Memory B cell (primary cell): ENCODE results near the gene SNTG2.

ENCODE experiments used
- ATAC-seq: fragments of 150-1000 bp; cut with Tn5 transposase; 2 replicates; pipeline ENCODE4 v1.10.0; 2021; ENCODE audit warnings: low read depth, mild to moderate bottlenecking, moderate library complexity
- DNase-seq, 2 donors: peaks; one replicate each; pipeline ENCODE4 v3.0.0; 2022; ENCODE audit warnings: low spot score in 2 of 2
- H3K27ac Mint-ChIP-seq: one replicate; pipeline ENCODE4 v1.8.0; 2022; ENCODE audit warnings: mild to moderate bottlenecking, moderate library complexity, mixed read lengths
- H3K27me3 Mint-ChIP-seq: one replicate; pipeline ENCODE4 v1.8.0; 2022; ENCODE audit warnings: mixed read lengths
- H3K36me3 Mint-ChIP-seq: one replicate; pipeline ENCODE4 v1.8.0; 2022; ENCODE audit warnings: mild to moderate bottlenecking, mixed read lengths
- H3K4me1 Mint-ChIP-seq: one replicate; pipeline ENCODE4 v1.8.0; 2022; ENCODE audit warnings: mixed read lengths
- H3K4me3 Mint-ChIP-seq: one replicate; pipeline ENCODE4 v1.8.0; 2022; ENCODE audit warnings: mild to moderate bottlenecking, moderate library complexity, mixed read lengths
- H3K9me3 Mint-ChIP-seq: one replicate; pipeline ENCODE4 v1.8.0; 2022; ENCODE audit warnings: mixed read lengths

Gene SNTG2

GRCh38 chr2:1162246-1162645, 211.6 kb downstream of the SNTG2 start:
- H3K9me3 Mint-ChIP-seq: peaks cover 18% of the 10 kb centered on the region
- DNase-seq (no peak), ATAC-seq (no peak)
- H3K27ac Mint-ChIP-seq: no peak overlapping the region
- peaks cover 13% of the 10 kb centered on the region for H3K4me1 Mint-ChIP-seq
- H3K4me3 Mint-ChIP-seq: no peak overlapping the region
- peaks cover 3% of the 10 kb centered on the region for H3K36me3 Mint-ChIP-seq
- no peaks in the 10 kb centered on the region for H3K27me3 Mint-ChIP-seq

- H3K9me3 Mint-ChIP-seq: peaks cover 18% of the 10 kb centered on the region
- H3K4me1 Mint-ChIP-seq: peaks cover 13% of the 10 kb centered on the region
- peak overlapping the region; percentile 32 for H3K4me3 Mint-ChIP-seq
- H3K27me3 Mint-ChIP-seq: no peaks in the 10 kb centered on the region
- ATAC-seq: no peak
- peak overlapping the region; percentile 90 for H3K27ac Mint-ChIP-seq
- peaks cover 3% of the 10 kb centered on the region for H3K36me3 Mint-ChIP-seq
- DNase-seq: no peak
Observed at GRCh38 chr2:1162768-1163584, 212.3 kb downstream of the SNTG2 start.

GRCh38 chr2:1166976-1167375, 216.3 kb downstream of the SNTG2 start:
- peaks cover 18% of the 10 kb centered on the region for H3K4me1 Mint-ChIP-seq
- ATAC-seq (no peak), DNase-seq (no peak)
- no peak overlapping the region for H3K4me3 Mint-ChIP-seq
- no peaks in the 10 kb centered on the region for H3K27me3 Mint-ChIP-seq
- peak overlapping the region; percentile 70 for H3K27ac Mint-ChIP-seq
- peaks cover 3% of the 10 kb centered on the region for H3K36me3 Mint-ChIP-seq
- peaks cover 16% of the 10 kb centered on the region for H3K9me3 Mint-ChIP-seq

- peaks cover 5% of the 10 kb centered on the region for H3K9me3 Mint-ChIP-seq
- no peaks in the 10 kb centered on the region for H3K36me3 Mint-ChIP-seq
- no peaks in the 10 kb centered on the region for H3K27me3 Mint-ChIP-seq
- DNase-seq (no peak), ATAC-seq (no peak)
- H3K4me1 Mint-ChIP-seq: peaks cover 8% of the 10 kb centered on the region
- H3K27ac Mint-ChIP-seq: no peak overlapping the region
- no peak overlapping the region for H3K4me3 Mint-ChIP-seq
Observed at GRCh38 chr2:1168846-1169245, 218.2 kb downstream of the SNTG2 start.

- no peak for ATAC-seq
- no peak for DNase-seq
- H3K36me3 Mint-ChIP-seq: no peaks in the 10 kb centered on the region
- H3K27me3 Mint-ChIP-seq: peaks cover 1% of the 10 kb centered on the region
- no peak overlapping the region for H3K4me3 Mint-ChIP-seq
- peaks cover 3% of the 10 kb centered on the region for H3K9me3 Mint-ChIP-seq
- H3K27ac Mint-ChIP-seq: no peak overlapping the region
- peaks cover 8% of the 10 kb centered on the region for H3K4me1 Mint-ChIP-seq
Observed at GRCh38 chr2:1169291-1169949, 218.8 kb downstream of the SNTG2 start.

GRCh38 chr2:1170241-1170640, 219.6 kb downstream of the SNTG2 start:
- no peak overlapping the region for H3K4me3 Mint-ChIP-seq
- peaks cover 1% of the 10 kb centered on the region for H3K27me3 Mint-ChIP-seq
- peaks cover 1% of the 10 kb centered on the region for H3K9me3 Mint-ChIP-seq
- peaks cover 8% of the 10 kb centered on the region for H3K4me1 Mint-ChIP-seq
- H3K27ac Mint-ChIP-seq: no peak overlapping the region
- no peak for ATAC-seq
- no peaks in the 10 kb centered on the region for H3K36me3 Mint-ChIP-seq
- DNase-seq: no peak

- H3K36me3 Mint-ChIP-seq: no peaks in the 10 kb centered on the region
- ATAC-seq (no peak), DNase-seq (no peak)
- no peak overlapping the region for H3K27ac Mint-ChIP-seq
- no peak overlapping the region for H3K4me3 Mint-ChIP-seq
- H3K9me3 Mint-ChIP-seq: peaks cover 1% of the 10 kb centered on the region
- peaks cover 8% of the 10 kb centered on the region for H3K4me1 Mint-ChIP-seq
- peaks cover 1% of the 10 kb centered on the region for H3K27me3 Mint-ChIP-seq
Observed at GRCh38 chr2:1170711-1171110, 220.1 kb downstream of the SNTG2 start.

- Mint-ChIP-seq H3K27ac (no peak overlapping the region), H3K9me3 (peaks cover 2% of the 10 kb centered on the region), H3K4me3 (no peak overlapping the region), H3K27me3 (peaks cover 3% of the 10 kb centered on the region), H3K36me3 (no peaks in the 10 kb centered on the region), H3K4me1 (peaks cover 5% of the 10 kb centered on the region)
- DNase-seq: no peak
- ATAC-seq: no peak
Observed at GRCh38 chr2:1173528-1173927, 222.9 kb downstream of the SNTG2 start.

GRCh38 chr2:1181893-1182292, 231.2 kb downstream of the SNTG2 start:
- H3K9me3 Mint-ChIP-seq: peaks cover 9% of the 10 kb centered on the region
- H3K27me3 Mint-ChIP-seq: no peaks in the 10 kb centered on the region
- ATAC-seq (no peak), DNase-seq (no peak)
- no peak overlapping the region for H3K4me3 Mint-ChIP-seq
- H3K4me1 Mint-ChIP-seq: no peaks in the 10 kb centered on the region
- H3K36me3 Mint-ChIP-seq: no peaks in the 10 kb centered on the region
- H3K27ac Mint-ChIP-seq: no peak overlapping the region

GRCh38 chr2:1183300-1183699, 232.7 kb downstream of the SNTG2 start:
- no peaks in the 10 kb centered on the region for H3K36me3 Mint-ChIP-seq
- ATAC-seq (no peak), DNase-seq (no peak)
- no peaks in the 10 kb centered on the region for H3K4me1 Mint-ChIP-seq
- no peak overlapping the region for H3K27ac Mint-ChIP-seq
- peaks cover 9% of the 10 kb centered on the region for H3K9me3 Mint-ChIP-seq
- H3K4me3 Mint-ChIP-seq: no peak overlapping the region
- no peaks in the 10 kb centered on the region for H3K27me3 Mint-ChIP-seq

GRCh38 chr2:1186421-1186820, 235.8 kb downstream of the SNTG2 start:
- Mint-ChIP-seq H3K4me1 (no peaks in the 10 kb centered on the region), H3K9me3 (peaks cover 9% of the 10 kb centered on the region), H3K4me3 (no peak overlapping the region), H3K27ac (no peak overlapping the region), H3K36me3 (no peaks in the 10 kb centered on the region), H3K27me3 (no peaks in the 10 kb centered on the region)
- ATAC-seq: no peak
- no peak for DNase-seq

GRCh38 chr2:1187189-1187588, 236.5 kb downstream of the SNTG2 start:
- no peaks in the 10 kb centered on the region for H3K36me3 Mint-ChIP-seq
- no peak overlapping the region for H3K4me3 Mint-ChIP-seq
- no peaks in the 10 kb centered on the region for H3K27me3 Mint-ChIP-seq
- H3K4me1 Mint-ChIP-seq: no peaks in the 10 kb centered on the region
- DNase-seq (no peak), ATAC-seq (no peak)
- peaks cover 9% of the 10 kb centered on the region for H3K9me3 Mint-ChIP-seq
- no peak overlapping the region for H3K27ac Mint-ChIP-seq

GRCh38 chr2:1192121-1192520, 241.5 kb downstream of the SNTG2 start:
- no peak overlapping the region for H3K27ac Mint-ChIP-seq
- no peak for DNase-seq
- H3K36me3 Mint-ChIP-seq: peaks cover 2% of the 10 kb centered on the region
- H3K4me3 Mint-ChIP-seq: no peak overlapping the region
- peaks cover 12% of the 10 kb centered on the region for H3K9me3 Mint-ChIP-seq
- H3K4me1 Mint-ChIP-seq: no peaks in the 10 kb centered on the region
- no peaks in the 10 kb centered on the region for H3K27me3 Mint-ChIP-seq
- ATAC-seq: no peak

- Mint-ChIP-seq H3K27me3 (no peaks in the 10 kb centered on the region), H3K9me3 (peaks cover 12% of the 10 kb centered on the region), H3K4me1 (no peaks in the 10 kb centered on the region), H3K36me3 (peaks cover 2% of the 10 kb centered on the region), H3K4me3 (no peak overlapping the region), H3K27ac (no peak overlapping the region)
- no peak for ATAC-seq
- no peak for DNase-seq
Observed at GRCh38 chr2:1193801-1194200, 243.2 kb downstream of the SNTG2 start.

- H3K4me1 Mint-ChIP-seq: no peaks in the 10 kb centered on the region
- no peak for DNase-seq
- H3K27ac Mint-ChIP-seq: no peak overlapping the region
- ATAC-seq: no peak
- H3K27me3 Mint-ChIP-seq: no peaks in the 10 kb centered on the region
- H3K9me3 Mint-ChIP-seq: peaks cover 10% of the 10 kb centered on the region
- H3K4me3 Mint-ChIP-seq: no peak overlapping the region
- no peaks in the 10 kb centered on the region for H3K36me3 Mint-ChIP-seq
Observed at GRCh38 chr2:1203772-1204171, 253.1 kb downstream of the SNTG2 start.
